Renal pelvis (tissue), 4 donors: ENCODE data around the gene FAM98A. TPM values are rescaled to one million over a fixed set of nuclear protein-coding genes. Genes with fewer than 3 reads are reported as not detected.

Experiments
- DNase-seq: peaks from one replicate; pipeline ENCODE4 v3.0.0-alpha.2; 2013
- polyA plus RNA-seq, 3 donors: library from polyadenylated mRNA; unstranded; fragments of 120-200 nt; gene quantifications; one replicate each; pipeline ENCODE4 v1.2.1, GENCODE V29; 2013; ENCODE audit not compliant: insufficient read length in 3 of 3

Gene FAM98A
- polyA plus RNA-seq, 3 donors: 48.5 to 63.8 (median 58.4) TPM

- no peak for DNase-seq
Observed at GRCh38 chr2:33603416-33603815, 4.3 kb upstream of the FAM98A start.

- no peak for DNase-seq
Observed at GRCh38 chr2:33602201-33602830, 3.2 kb upstream of the FAM98A start.

- no peak for DNase-seq
Observed at GRCh38 chr2:33599943-33600192, 769 bp upstream of the FAM98A start.

GRCh38 chr2:33598561-33599174 lies 431 bp downstream of the FAM98A start:
- DNase-seq: no peak

GRCh38 chr2:33597026-33597425 lies 2.1 kb downstream of the FAM98A start:
- no peak for DNase-seq

- DNase-seq: no peak
Observed at GRCh38 chr2:33595385-33595784, 3.7 kb downstream of the FAM98A start.

- DNase-seq: no peak
Observed at GRCh38 chr2:33589444-33589843, 9.7 kb downstream of the FAM98A start.

GRCh38 chr2:33588232-33588631 lies 10.9 kb downstream of the FAM98A start:
- no peak for DNase-seq

GRCh38 chr2:33586766-33587165 lies 12.3 kb downstream of the FAM98A start:
- DNase-seq: no peak

- DNase-seq: no peak
Observed at GRCh38 chr2:33583194-33583938, 15.7 kb downstream of the FAM98A start.

- DNase-seq: no peak
Observed at GRCh38 chr2:33581872-33582271, 17.2 kb downstream of the FAM98A start.

- DNase-seq: no peak
Observed at GRCh38 chr2:33579227-33579626, 19.9 kb downstream of the FAM98A start.

GRCh38 chr2:33577668-33578067 lies 21.4 kb downstream of the FAM98A start:
- DNase-seq: no peak

- no peak for DNase-seq
Observed at GRCh38 chr2:33577084-33577483, 22.0 kb downstream of the FAM98A start.

- no peak for DNase-seq
Observed at GRCh38 chr2:33573657-33574056, 25.4 kb downstream of the FAM98A start.

GRCh38 chr2:33570681-33571080 lies 28.4 kb downstream of the FAM98A start:
- DNase-seq: no peak

- no peak for DNase-seq
Observed at GRCh38 chr2:33561872-33562271, 37.2 kb downstream of the FAM98A start.

GRCh38 chr2:33560017-33560416 lies 39.1 kb downstream of the FAM98A start:
- no peak for DNase-seq

GRCh38 chr2:33559328-33559727 lies 39.8 kb downstream of the FAM98A start:
- no peak for DNase-seq

- no peak for DNase-seq
Observed at GRCh38 chr2:33555681-33556080, 43.4 kb downstream of the FAM98A start.

- no peak for DNase-seq
Observed at GRCh38 chr2:33552758-33553461, 46.2 kb downstream of the FAM98A start.

GRCh38 chr2:33550206-33550605 lies 48.9 kb downstream of the FAM98A start:
- no peak for DNase-seq

GRCh38 chr2:33541243-33541642 lies 57.9 kb downstream of the FAM98A start:
- DNase-seq: no peak
